HS-5 (cell line): Measurements from ENCODE around the gene VRTN.
"Not testable (repeated sequence)": the region's sequence is repeated elsewhere in the genome, so short reads cannot be mapped to it uniquely, and the experiment has no call there.

ENCODE experiments used
- DNase-seq: peaks from one replicate; pipeline ENCODE4 v3.0.0-alpha.2; 2012; ENCODE audit warnings: low read depth

Gene VRTN, protein sequence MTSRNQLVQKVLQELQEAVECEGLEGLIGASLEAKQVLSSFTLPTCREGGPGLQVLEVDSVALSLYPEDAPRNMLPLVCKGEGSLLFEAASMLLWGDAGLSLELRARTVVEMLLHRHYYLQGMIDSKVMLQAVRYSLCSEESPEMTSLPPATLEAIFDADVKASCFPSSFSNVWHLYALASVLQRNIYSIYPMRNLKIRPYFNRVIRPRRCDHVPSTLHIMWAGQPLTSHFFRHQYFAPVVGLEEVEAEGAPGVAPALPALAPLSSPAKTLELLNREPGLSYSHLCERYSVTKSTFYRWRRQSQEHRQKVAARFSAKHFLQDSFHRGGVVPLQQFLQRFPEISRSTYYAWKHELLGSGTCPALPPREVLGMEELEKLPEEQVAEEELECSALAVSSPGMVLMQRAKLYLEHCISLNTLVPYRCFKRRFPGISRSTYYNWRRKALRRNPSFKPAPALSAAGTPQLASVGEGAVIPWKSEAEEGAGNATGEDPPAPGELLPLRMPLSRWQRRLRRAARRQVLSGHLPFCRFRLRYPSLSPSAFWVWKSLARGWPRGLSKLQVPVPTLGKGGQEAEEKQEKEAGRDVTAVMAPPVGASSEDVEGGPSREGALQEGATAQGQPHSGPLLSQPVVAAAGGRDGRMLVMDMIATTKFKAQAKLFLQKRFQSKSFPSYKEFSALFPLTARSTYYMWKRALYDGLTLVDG

DNA sequence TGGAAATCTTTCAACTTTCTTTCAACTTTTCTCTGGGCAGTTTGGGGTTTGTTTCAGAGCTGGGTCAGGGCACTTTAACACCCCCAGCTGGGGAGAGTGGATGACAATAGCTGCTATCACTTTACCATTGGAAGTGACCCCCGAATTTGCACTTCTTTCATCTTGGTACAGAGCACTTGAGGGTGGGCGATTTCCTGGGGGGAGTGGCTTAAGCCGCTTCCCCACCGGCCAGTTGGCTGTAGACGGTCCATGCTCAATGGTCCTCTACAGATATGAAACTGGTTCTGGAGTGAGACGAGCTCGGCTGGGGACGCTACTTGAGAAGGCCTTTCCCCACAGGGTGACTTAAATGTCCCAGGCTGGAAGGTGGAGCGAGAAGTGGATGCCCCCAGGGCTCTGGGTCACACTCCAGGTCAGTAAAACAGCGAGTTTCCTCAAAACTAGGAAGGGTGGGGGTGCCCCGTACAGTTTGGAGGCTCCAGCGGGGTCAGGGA is at the start of gene VRTN:
Gene VRTN (plus strand): TSS at position 231 of the 494 bp plus-strand sequence. CDS start 8,313 bp downstream, outside the sequence.
- no peak for DNase-seq

DNA sequence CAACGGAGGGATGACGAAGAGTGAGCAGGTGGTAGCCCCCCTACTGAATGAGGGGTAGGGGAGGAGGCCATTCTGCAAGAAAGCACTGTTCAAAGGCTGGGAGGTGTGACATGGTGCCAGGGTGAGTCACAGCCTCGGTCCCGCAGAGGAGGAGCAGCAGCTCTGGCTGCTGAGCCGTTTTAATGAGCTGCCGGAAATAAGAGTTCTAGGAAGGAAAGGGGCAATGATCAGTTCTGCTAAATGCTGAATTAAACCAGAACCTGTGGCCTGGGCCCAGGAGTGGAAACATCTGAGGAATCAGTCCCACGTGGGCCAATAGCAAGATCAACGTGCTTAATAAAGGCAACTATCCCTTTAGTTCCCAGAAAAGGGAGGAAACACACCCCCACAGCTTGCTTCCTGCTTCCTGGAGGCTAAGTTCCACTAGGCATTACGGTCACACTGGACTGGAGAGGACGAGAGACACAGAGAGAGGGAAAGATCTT is 49.2 kb upstream of the VRTN start:
- DNase-seq, result no peak

DNA sequence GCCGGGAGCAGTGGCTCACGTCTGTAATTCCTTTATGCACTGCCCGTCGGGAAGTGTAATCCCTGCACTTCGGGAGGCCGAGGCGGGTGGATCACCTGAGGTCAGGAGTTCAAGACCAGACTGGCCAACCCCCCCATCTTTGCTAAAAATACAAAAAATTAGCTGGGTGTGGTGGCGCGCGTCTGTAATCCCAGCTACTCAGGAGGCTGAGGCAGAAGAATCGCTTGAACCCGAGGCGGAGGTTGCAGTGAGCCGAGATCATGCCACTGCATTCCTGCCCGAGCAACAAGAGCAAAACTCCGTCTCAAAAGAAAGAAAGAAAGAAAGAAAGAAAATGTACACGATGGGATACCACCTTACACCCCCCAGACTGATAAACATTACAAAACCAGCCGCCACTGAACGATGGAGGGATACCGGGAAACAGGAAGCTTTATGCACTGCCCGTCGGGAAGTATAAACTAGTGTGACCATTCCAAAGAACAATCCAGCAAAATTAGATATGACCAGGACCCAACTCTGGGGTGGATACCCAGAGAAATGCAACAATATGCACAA is 46.6 kb upstream of the VRTN start:
- DNase-seq, result no peak

DNA sequence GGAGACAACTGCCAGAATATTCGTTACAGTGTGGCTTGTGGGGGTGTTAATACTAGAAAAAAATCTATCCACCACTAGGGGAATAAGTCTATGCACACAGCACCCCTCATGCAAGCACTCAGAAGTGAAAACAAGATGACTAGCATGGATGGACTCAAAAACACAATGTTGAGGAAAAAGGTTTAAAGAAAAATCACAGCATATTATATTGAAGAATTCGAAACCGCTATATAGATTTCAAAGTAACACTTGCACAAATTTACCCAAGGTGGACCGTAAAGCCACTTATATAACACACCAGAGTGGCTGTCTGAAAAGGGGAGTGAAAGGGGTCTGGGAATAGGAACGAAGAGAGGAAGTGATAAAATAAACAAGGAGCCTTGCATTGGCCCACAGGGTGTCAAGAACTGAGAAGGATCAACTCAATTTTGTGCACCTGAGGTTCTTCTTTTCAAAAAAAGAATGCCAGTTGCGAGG is 46.1 kb upstream of the VRTN start:
- DNase-seq, result no peak

DNA sequence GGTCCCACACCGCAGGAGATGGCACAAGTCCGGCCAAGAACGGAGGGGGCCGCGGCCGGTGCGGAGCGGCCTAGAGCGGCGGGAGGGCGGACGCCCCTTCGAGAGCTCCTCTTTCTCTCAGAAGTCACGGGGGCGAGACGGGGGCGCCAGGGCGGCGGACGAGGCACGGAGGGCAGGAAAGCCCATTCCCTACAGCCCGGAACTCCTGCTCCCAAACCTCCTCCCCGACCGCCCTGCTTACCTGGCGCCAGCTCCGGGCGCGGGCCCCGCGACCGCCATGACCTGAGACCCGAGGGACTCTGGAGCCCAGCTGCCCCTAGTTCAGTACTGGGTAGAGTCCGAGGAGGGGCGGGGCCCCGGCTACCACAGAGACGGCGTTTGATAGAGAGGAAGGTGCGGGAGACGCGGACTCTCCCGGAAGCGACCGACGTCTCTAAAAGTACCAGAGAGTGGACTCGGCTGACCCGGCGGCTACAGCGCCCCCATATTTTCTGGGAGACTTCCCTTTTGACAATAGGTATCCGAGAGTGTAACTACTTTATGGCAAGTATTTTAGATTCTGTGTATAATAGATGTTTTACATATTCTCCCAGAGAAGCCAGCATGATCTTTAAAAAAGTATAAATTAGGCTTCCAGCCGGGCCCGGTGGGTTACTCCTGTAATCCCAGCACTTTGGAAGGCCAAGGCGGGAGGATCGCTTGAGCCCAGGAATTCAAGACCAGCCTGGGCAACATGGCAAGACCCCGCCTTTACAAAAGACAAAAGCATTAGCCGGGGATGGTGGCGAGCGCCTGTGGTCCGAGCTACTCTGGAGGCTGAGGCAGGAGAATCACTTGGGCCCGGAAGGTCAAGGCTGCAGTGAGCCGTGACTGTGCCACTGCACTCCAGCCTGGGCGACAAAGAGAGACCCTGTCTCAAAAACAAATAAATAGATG is 45.4 kb upstream of the VRTN start, which contains the start of gene ABCD4:
Gene ABCD4 (minus strand): TSS at position 301 of the 936 bp plus-strand sequence. CDS start 22 bp downstream, at position 279.
- peak; percentile 69 for DNase-seq

DNA sequence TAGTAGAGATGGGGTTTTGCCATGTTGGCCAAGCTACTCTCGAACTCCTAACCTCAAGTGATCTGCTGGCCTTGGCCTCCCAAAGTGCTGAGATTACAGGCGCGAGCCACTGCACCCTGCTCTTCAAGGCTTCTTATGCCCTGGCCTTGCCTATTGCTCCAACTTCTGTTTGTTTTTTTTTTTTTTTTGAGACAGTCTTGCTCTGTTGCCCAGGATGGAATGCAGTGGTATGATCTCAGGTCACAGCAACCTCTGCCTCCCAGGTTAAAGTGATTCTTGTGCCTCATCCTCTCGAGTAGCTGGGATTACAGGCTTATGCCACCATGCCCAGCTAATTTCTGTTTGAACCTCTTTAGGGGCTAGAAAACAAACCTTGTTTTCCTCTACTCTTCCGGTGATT is 39.6 kb upstream of the VRTN start:
- no peak for DNase-seq

DNA sequence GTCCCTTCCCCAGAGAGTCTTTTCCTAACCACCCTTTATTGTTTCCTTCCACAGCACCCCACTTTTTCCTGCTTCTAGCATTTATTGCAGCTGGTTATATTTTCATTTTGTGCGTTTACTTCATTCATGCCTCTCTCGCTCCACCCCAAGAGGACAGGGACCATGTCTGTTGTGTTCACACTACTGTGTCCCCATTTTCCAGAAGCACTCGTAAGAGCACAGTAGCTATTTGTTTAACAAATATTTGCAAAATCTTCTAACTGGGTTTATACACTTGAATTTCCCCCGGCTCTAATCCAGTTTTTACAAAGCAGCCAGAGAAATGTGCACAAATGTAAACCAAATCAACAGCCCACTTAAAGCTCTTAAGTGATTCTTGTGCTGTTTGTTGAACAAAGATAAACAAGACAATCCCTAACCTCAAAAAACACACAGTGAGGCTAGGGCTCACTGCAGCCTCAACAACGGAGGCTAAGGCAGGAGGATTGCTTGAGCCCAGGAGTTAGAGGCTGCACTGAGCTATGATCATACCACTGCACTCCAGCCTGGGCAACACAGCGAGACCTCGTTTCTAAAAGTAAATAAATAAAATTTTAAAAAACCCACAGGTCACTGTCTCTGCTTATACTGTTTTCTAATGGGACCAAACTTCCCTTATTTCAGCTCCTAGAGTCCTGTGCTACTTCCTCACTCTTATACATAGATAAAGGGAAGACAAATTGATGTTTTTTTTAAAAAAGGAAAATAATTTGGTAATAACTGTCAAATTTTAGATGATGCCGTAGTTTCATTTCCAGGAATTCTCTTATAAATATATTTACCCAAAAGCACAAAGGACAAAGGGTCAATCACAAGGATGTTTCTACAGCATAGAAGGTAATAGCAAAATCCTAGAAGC is 38.9 kb upstream of the VRTN start:
- no peak for DNase-seq

DNA sequence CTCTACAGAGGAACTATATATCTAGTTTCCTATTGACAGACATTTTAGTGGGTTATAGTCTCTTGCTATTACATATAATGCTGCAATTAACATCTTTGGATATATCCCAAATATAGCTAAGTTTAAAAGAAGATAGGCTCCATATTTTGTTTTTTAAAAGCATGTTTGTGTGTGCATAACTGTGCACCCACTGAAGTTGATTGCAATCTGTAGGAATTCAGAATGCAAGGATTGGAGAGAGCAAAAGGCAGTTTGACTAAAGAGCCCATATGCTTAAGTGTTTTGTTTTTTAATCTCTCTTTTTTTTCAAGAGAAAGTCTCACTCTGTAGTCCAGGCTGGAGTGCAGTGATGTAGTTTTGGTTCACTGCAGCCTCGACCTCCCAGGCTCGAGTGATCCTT is 36.1 kb upstream of the VRTN start:
- no peak for DNase-seq

DNA sequence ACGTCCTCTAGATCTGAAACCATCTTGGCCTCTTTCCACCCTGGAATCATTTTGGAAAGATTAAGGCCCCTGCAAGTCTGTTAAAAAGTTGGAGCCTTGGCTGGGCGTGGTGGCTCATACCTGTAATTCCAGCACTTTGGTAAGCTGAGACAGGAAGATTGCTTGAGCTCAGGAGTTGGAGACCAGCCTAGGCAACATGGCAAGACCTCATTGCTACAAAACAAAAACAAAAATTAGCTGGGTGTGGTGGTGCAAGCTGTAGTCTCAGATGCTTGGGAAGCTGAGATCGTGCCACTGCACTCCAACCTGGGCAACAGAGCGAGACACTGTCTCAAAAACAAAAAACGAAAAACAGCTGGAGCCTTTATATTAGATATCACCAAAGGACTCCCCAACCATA is 34.7 kb upstream of the VRTN start:
- no peak for DNase-seq

DNA sequence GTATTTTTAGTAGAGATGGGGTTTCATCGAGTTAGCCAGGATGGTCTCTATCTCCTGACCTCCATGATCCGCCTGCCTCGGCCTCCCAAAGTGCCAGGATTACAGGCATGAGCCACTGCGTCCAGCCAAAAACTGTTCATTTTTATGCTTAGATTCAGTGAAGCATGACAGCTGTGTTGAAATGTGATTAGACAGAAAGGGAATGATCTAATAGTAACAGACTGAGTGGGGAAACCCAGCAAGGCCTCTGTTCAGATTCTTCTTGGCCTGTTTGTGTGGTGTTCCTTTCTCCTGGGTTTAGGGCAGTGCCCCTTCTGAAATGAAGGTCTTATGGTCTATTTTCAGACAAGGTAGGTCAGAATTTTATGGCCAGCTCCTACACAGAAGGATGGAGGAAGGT is 33.7 kb upstream of the VRTN start:
- DNase-seq, result no peak

DNA sequence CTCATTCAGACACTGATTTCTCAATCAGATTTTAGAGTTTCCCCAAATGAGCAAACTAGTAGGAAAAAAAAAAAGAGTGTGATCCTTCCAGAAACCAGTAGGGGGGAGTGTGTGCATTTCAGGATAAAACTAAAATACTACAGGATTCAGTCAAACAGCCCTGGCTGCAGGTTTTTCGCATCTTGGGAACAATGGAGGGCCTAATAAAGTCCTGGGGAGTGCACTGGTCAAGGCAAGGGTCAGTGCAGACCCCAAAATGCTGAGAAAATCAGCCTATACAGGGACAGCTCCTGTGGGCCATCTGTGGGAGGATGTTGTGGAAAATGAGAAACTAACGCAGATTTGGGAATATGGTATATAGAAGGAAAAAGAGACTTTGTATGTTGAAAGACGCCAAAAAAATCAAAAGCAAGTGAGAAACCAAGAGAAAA is 23.3 kb upstream of the VRTN start:
- DNase-seq, result no peak

DNA sequence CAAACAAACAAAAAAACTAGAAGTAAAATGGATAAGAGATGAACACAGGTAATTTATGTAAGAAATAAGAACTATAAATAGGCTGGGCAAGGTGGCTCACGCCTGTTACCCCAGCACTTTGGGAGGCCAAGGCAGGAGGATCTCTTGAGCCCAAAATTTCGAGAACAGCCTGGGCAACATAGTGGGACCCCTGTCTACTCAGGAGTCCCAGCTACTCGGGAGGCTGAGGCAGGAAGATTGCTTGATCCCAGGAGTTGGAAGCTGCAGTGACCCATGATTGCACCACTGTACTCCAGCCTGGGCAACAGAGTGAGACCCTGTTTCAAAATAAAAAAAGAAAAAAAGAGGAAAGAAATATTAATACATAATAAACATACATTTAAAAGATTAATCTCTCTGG is 22.8 kb upstream of the VRTN start:
- no peak for DNase-seq

DNA sequence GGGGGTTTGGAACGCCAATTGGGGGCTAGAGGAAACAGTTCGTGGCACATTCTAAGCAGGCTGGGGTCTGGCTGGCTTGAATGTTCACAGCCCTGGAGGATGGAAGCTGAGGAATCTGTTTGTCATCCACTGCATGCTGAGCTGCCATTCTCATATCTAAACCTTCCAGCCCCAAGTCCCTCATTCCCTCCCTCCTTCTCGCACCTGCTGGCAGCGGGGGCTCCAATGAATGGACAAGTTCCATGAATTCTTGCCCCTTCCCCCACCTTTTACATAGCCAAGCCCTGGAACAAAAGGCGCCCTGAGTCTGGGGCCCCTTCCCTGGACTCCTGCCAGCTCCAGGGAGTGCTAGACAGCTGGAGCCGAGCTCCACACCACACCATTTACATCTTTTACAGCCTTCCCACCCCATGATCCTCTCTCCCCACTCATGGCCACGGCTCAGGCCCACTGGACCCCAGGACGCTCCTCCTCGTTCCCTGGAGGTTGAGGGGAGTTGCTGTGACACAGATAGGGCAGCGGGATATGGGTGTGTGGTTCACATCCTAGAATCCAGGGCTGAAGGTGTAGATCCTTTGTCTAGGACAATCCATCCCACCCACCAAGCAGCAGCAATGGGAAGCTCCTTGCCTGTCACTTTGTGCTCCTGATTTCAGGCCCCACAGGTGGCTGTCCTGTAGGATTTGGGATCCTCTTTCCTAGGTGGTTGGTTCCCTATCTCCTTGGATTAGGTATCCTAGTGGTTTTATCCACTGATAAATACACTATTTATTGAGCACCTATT is 21.7 kb upstream of the VRTN start:
- no peak for DNase-seq

DNA sequence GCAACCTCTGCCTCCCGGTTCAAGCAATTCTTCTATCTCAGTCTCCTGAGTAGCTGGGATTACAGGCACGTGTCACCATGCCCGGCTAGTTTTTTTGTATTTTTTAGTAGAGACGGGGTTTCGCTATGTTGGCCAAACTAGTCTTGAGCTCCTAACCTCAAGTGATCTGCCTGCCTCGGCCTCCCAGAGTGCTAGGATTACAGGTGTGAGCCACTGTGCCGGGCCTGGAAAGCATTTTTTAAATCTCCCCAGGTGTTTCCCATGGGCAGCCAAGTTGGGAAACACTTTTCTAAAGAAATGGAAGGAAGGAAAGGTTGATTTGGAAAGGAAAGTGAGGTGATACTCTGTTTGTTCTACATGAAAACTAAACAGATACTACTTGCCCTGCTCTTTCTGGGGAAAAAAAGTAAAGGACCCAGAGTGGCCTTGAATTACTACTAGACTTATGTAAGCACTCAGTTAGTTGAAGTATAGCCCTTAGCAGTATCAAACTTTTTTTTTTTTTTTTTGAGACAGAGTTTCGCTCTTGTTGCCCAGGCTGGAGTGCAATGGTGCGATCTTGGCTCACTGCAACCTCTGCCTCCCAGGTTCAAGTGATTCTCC is 18.2 kb upstream of the VRTN start:
- not testable (repeated sequence) for DNase-seq

DNA sequence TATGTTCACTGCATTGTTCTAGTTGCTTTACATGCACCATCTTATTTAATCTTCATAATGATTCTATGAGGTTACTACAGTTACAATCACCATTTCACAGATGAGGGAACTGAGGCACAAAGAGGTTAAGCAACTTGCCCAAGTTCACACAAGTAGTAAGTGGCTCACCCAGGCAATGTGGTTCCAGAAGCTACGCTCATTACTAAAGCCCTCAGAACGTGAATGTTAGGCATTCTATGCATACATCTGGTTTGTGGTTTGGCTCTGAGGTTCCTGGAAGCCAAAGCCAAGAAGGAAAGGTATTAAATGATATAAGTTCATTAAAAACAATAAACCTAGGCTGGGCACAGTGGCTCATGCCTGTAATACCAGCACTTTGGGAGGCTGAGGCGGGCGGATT is 14.4 kb upstream of the VRTN start:
- peak; percentile 39 for DNase-seq

DNA sequence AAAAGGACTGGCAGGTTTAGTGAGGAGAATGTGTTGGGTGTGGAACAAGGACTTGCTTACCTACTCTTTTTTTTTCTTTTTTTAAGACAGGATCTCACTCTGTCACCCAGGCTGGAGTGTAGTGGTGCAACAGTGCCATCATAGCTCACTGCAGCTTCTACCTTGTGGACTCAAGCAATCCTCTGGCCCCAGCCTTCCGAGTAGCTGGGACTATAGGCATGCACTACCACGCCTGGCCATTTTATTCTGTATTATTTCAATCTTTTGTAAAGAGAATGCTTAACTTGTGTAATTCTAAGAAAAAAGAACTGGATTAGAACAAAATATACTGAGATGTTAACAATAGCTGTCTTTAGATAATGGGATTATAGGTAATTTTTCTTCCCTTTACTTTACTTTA is 1.9 kb upstream of the VRTN start:
- no peak for DNase-seq

DNA sequence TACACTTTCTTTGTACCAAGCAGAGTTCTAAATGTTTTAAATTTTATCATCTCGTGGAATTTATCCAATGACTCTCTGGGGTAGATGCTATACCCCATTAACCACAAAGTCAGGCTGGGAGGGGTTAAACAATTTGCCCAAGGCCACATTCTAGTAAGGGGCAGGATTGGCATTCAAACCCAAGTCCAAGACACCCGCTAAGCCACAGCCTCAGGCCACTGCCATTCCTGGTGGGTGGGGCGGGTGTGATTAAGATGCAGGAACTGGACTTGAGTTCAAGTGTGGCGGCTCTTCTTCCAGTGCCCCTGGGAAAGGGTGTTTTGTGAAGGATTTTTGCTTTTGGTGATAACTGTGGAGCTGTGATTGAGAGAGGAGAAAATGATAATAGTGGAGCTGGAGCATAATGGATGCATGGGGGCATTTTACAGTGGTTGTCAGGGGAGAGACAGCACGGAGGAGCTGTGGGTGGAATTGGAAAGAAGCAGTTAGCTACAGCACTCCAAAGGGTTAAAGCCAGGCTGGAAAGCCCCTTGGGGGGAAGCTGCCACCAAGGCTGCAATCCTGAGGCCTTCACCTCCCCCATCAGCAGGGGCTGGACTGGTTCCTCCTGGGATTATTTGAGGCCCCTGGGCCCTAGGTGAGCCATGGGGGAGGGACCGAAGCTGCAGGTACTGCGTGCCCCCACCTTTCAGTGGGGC is 1.0 kb upstream of the VRTN start:
- DNase-seq, result no peak

DNA sequence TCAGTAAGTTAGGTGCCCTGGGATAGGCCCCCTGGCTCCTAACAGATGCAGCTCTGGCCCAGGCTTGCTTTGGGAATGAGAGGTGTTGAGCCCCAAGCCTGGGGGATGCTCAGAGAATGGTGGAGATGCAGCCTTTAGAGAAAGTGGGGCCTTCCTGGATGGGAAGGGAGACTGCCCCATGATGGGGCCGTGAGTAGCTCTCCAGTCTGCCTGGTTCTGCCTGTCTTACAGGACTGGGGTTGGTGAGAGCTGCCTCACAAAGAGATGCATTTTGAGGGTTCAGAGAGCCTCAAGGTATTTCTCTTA is 523 bp upstream of the VRTN start:
- no peak for DNase-seq
